Lower lobe of right lung (tissue), 2 donors: ENCODE data around the gene SOX9. TPM values are rescaled to one million over a fixed set of nuclear protein-coding genes. Genes with fewer than 3 reads are reported as not detected.

Experiments
- ATAC-seq, 2 donors: fragments of 200-7000 bp; cut with Tn5 transposase; one replicate each; pipeline ENCODE4 v1.9.1; 2020 to 2022; ENCODE audit warnings: mild to moderate bottlenecking in 2 of 2, moderate library complexity in 2 of 2
- DNase-seq: peaks from one replicate; pipeline ENCODE4 v3.0.0-alpha.2; 2020
- H3K27ac ChIP-seq: fragments of 200-600 bp; one replicate; pipeline ENCODE4 v1.8.0; 2022
- H3K27me3 ChIP-seq: fragments of 200-600 bp; one replicate; pipeline ENCODE4 v1.8.0; 2022; ENCODE audit warnings: low read depth
- H3K36me3 ChIP-seq: fragments of 200-600 bp; one replicate; pipeline ENCODE4 v1.8.0; 2022; ENCODE audit warnings: mild to moderate bottlenecking
- H3K4me1 ChIP-seq: fragments of 200-600 bp; one replicate; pipeline ENCODE4 v1.8.0; 2022
- H3K4me3 ChIP-seq: fragments of 200-600 bp; one replicate; pipeline ENCODE4 v1.8.0; 2022; ENCODE audit warnings: mild to moderate bottlenecking
- H3K9me3 ChIP-seq: fragments of 200-600 bp; one replicate; pipeline ENCODE4 v1.8.0; 2022
- CTCF ChIP-seq: fragments of 200-600 bp; IDR thresholded peaks from one replicate; pipeline ENCODE4 v1.8.0; 2022; ENCODE audit warnings: antibody characterized with exemption, mild to moderate bottlenecking
- intact Hi-C: fragments of 100-400 bp; cut with DNase I; formaldehyde crosslinking; loops from one replicate; pipeline ENCODE4 v1.11.0; 2022
- total RNA-seq: library from RNA; stranded (reverse); fragmentation: NEBNext Ultra II Directional; extraction: Animal tissue kit (Norgen Biotek cat#: 25700); gene quantifications from one replicate; pipeline ENCODE4 v1.2.1, GENCODE V29; 2021
- donor health status: DM: no; HTN: yes; CAD: no; lungs with severe emphysema.

The SOX9 gene
- total RNA-seq, 1 donor from 2014 or later = 4.3 TPM

GRCh38 chr17:72123530-72124437, 3.0 kb downstream of the SOX9 start:
- Histone ChIP-seq H3K9me3 (no peaks in the 10 kb centered on the region), H3K4me3 (peak overlapping the region; percentile 59), H3K27me3 (peaks cover 55% of the 10 kb centered on the region), H3K36me3 (peaks cover 6% of the 10 kb centered on the region), H3K27ac (no peak overlapping the region), H3K4me1 (peaks cover 26% of the 10 kb centered on the region)
- ATAC-seq (no peak), DNase-seq (no peak)
- TF ChIP-seq CTCF = no peak
- intact Hi-C loops = no loop called here

- H3K4me1 ChIP-seq = peaks cover 26% of the 10 kb centered on the region
- no peak for TF ChIP-seq CTCF
- H3K4me3 ChIP-seq = no peak overlapping the region
- intact Hi-C loops = no loop called here
- ATAC-seq (no peak), DNase-seq (no peak)
- no peak overlapping the region for H3K27ac ChIP-seq
- H3K36me3 ChIP-seq = peaks cover 6% of the 10 kb centered on the region
- no peaks in the 10 kb centered on the region for H3K9me3 ChIP-seq
- peaks cover 51% of the 10 kb centered on the region for H3K27me3 ChIP-seq
These were observed 3.6 kb downstream of the SOX9 start for GRCh38 chr17:72124438-72124775.

- Histone ChIP-seq H3K4me1 (peaks cover 19% of the 10 kb centered on the region), H3K36me3 (peaks cover 6% of the 10 kb centered on the region), H3K27me3 (peaks cover 44% of the 10 kb centered on the region), H3K27ac (no peak overlapping the region), H3K9me3 (no peaks in the 10 kb centered on the region), H3K4me3 (no peak overlapping the region)
- no peak for DNase-seq
- intact Hi-C loops = no loop called here
- no peak for TF ChIP-seq CTCF
- ATAC-seq = no peak
These were observed 4.4 kb downstream of the SOX9 start for GRCh38 chr17:72125226-72125651.

- Histone ChIP-seq H3K4me3 (no peak overlapping the region), H3K27me3 (peaks cover 39% of the 10 kb centered on the region), H3K9me3 (no peaks in the 10 kb centered on the region), H3K27ac (no peak overlapping the region), H3K4me1 (peaks cover 19% of the 10 kb centered on the region), H3K36me3 (peaks cover 6% of the 10 kb centered on the region)
- no peak for ATAC-seq
- intact Hi-C loops = no loop called here
- no peak for DNase-seq
- no peak for TF ChIP-seq CTCF
These were observed 4.9 kb downstream of the SOX9 start for GRCh38 chr17:72125742-72126141.

- H3K4me3 ChIP-seq = no peak overlapping the region
- H3K4me1 ChIP-seq = peaks cover 15% of the 10 kb centered on the region
- intact Hi-C loops = no loop called here
- TF ChIP-seq CTCF = no peak
- H3K36me3 ChIP-seq = peaks cover 6% of the 10 kb centered on the region
- no peak for ATAC-seq
- DNase-seq = no peak
- peaks cover 28% of the 10 kb centered on the region for H3K27me3 ChIP-seq
- no peaks in the 10 kb centered on the region for H3K9me3 ChIP-seq
- no peak overlapping the region for H3K27ac ChIP-seq
These were observed 6.0 kb downstream of the SOX9 start for GRCh38 chr17:72126575-72127486.
